ENCODE measurements around the gene ACTG2.
"Not testable (repeated sequence)": the region's sequence is repeated elsewhere in the genome, so short reads cannot be mapped to it uniquely, and the experiment has no call there.

ACTG2 gene

GRCh38 chr2:73937103-73937885, 44.5 kb downstream of the ACTG2 start:
- no peak for DNase-seq (ENCODE audit: low read depth)

- no peak for DNase-seq (ENCODE audit: low read depth)
These were observed 45.1 kb downstream of the ACTG2 start for GRCh38 chr2:73937899-73938298.

- DNase-seq (ENCODE audit: low read depth): no peak
These were observed 46.0 kb downstream of the ACTG2 start for GRCh38 chr2:73938718-73939352.

- DNase-seq (ENCODE audit: low read depth): no peak
These were observed 46.6 kb downstream of the ACTG2 start for GRCh38 chr2:73939419-73939818.

GRCh38 chr2:73940066-73940465, 47.3 kb downstream of the ACTG2 start:
- not testable (repeated sequence) for DNase-seq (ENCODE audit: low read depth)

- DNase-seq (ENCODE audit: low read depth): no peak
These were observed 49.9 kb downstream of the ACTG2 start for GRCh38 chr2:73942664-73943063.

- DNase-seq (ENCODE audit: low read depth): no peak
These were observed 51.9 kb downstream of the ACTG2 start for GRCh38 chr2:73944714-73945113.

GRCh38 chr2:73946215-73946614, 53.4 kb downstream of the ACTG2 start:
- no peak for DNase-seq (ENCODE audit: low read depth)

- no peak for DNase-seq (ENCODE audit: low read depth)
These were observed 53.9 kb downstream of the ACTG2 start for GRCh38 chr2:73946666-73947065.

- no peak for DNase-seq (ENCODE audit: low read depth)
These were observed 54.7 kb downstream of the ACTG2 start for GRCh38 chr2:73947412-73948018.

GRCh38 chr2:73949802-73950201, 57.0 kb downstream of the ACTG2 start:
- no peak for DNase-seq (ENCODE audit: low read depth)

- DNase-seq (ENCODE audit: low read depth): no peak
These were observed 60.0 kb downstream of the ACTG2 start for GRCh38 chr2:73952499-73953446.

GRCh38 chr2:73956218-73956865, 63.5 kb downstream of the ACTG2 start:
- DNase-seq (ENCODE audit: low read depth): no peak

- DNase-seq (ENCODE audit: low read depth): no peak
These were observed 68.5 kb downstream of the ACTG2 start for GRCh38 chr2:73961274-73961673.

- DNase-seq (ENCODE audit: low read depth): no peak
These were observed 69.2 kb downstream of the ACTG2 start for GRCh38 chr2:73961823-73962615.

GRCh38 chr2:73962798-73963197, 70.0 kb downstream of the ACTG2 start:
- no peak for DNase-seq (ENCODE audit: low read depth)

- DNase-seq (ENCODE audit: low read depth): no peak
These were observed 70.7 kb downstream of the ACTG2 start for GRCh38 chr2:73963385-73964120.

- DNase-seq (ENCODE audit: low read depth): no peak
These were observed 71.4 kb downstream of the ACTG2 start for GRCh38 chr2:73964223-73964622.

- DNase-seq (ENCODE audit: low read depth): no peak
These were observed 72.2 kb downstream of the ACTG2 start for GRCh38 chr2:73965053-73965452.

GRCh38 chr2:73968357-73968937, 75.6 kb downstream of the ACTG2 start:
- DNase-seq (ENCODE audit: low read depth): no peak
